ENCODE data around the gene NRXN3. TPM values are rescaled to one million over a fixed set of nuclear protein-coding genes. Genes with fewer than 3 reads are reported as not detected.

Gene NRXN3
- polyA plus RNA-seq, 1 of the 3 experiments (the other 2 are of a cell fraction) = 1.6 TPM

DNA sequence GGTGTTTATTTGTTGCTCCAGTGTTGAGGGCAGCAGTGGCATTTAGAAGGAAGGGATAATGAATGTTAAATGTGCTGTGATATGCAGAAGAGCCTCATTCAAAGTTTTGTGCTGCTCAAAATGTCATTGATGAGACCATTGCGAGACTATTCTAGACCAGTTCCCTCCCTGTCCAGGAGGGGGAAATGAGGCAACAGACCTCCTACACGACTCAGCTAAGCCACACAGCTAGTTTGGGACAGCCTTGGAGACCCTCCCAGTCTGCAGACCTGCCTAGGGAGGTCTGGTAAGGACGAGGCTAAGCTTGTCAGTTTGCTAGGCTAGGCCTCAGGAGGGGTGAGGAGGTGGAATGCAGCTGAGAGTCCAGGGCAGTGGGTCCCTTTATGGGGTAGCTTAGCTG, 116.0 kb downstream of the NRXN3 start:
- no peaks in the 10 kb centered on the region for H3K9me3 ChIP-seq
- no peaks in the 10 kb centered on the region for H3F3A ChIP-seq (replicated peaks; ENCODE audit: insufficient read depth)
- no peaks in the 10 kb centered on the region for H3K79me2 ChIP-seq (ENCODE audit: insufficient read depth)
- no peaks in the 10 kb centered on the region for H3K36me3 ChIP-seq (replicated peaks in 1 of 2; ENCODE audit: control insufficient read depth in 1 of 2, insufficient read depth in 2 of 2, low read length in 1 of 2)
- no peak for DNase-seq
- TF ChIP-seq, protein P1, sequence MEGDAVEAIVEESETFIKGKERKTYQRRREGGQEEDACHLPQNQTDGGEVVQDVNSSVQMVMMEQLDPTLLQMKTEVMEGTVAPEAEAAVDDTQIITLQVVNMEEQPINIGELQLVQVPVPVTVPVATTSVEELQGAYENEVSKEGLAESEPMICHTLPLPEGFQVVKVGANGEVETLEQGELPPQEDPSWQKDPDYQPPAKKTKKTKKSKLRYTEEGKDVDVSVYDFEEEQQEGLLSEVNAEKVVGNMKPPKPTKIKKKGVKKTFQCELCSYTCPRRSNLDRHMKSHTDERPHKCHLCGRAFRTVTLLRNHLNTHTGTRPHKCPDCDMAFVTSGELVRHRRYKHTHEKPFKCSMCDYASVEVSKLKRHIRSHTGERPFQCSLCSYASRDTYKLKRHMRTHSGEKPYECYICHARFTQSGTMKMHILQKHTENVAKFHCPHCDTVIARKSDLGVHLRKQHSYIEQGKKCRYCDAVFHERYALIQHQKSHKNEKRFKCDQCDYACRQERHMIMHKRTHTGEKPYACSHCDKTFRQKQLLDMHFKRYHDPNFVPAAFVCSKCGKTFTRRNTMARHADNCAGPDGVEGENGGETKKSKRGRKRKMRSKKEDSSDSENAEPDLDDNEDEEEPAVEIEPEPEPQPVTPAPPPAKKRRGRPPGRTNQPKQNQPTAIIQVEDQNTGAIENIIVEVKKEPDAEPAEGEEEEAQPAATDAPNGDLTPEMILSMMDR (IDR thresholded peaks at IDR 0.05) = no peak
- TF ChIP-seq FOSL2 (IDR thresholded peaks at IDR 0.05; ENCODE audit: borderline replicate concordance, low read depth) (no peak), ELF1 (IDR thresholded peaks at IDR 0.05) (no peak), RCOR1 (IDR thresholded peaks at IDR 0.05; ENCODE audit: low read length) (no peak), EZH2phosphoT487 (IDR thresholded peaks at IDR 0.05; ENCODE audit: borderline replicate concordance, low read depth) (no peak)
- TF ChIP-seq, protein P2, sequence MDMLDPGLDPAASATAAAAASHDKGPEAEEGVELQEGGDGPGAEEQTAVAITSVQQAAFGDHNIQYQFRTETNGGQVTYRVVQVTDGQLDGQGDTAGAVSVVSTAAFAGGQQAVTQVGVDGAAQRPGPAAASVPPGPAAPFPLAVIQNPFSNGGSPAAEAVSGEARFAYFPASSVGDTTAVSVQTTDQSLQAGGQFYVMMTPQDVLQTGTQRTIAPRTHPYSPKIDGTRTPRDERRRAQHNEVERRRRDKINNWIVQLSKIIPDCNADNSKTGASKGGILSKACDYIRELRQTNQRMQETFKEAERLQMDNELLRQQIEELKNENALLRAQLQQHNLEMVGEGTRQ (IDR thresholded peaks at IDR 0.05; ENCODE audit: borderline replicate concordance, low read depth, low read length) = no peak
- no peak overlapping the region for H3K27ac ChIP-seq (ENCODE audit: low read depth in 2 of 2, low read length in 1 of 2)
- ChIA-PET POLR2A (no interaction called here), CTCF (interaction anchor here (1.4 kb wide), 2 partner anchors 12 to 13 kb away, joined by 4 read pairs; no protein-coding TSS in a partner anchor)
- H3K27me3 ChIP-seq (ENCODE audit: insufficient read depth) = no peaks in the 10 kb centered on the region
- H3K9ac ChIP-seq = no peak overlapping the region
- H2AFZ ChIP-seq (ENCODE audit: low read depth) = no peak overlapping the region
- WGBS (ENCODE audit: low lambda C conversion rate) = 18% methylated on average over 3 of the region's 3 CpGs
- no peak overlapping the region for H3K4me3 ChIP-seq (ENCODE audit: low read depth in 2 of 2, low read length in 1 of 2)
- no peaks in the 10 kb centered on the region for H4K20me1 ChIP-seq (ENCODE audit: insufficient read depth)
- no peaks in the 10 kb centered on the region for H3K9me2 ChIP-seq
- H3K4me1 ChIP-seq (ENCODE audit: control insufficient read depth in 1 of 2, insufficient read depth in 2 of 2, low read depth in 1 of 2, low read length in 1 of 2) = no peaks in the 10 kb centered on the region
- no peak overlapping the region for H3K4me2 ChIP-seq

DNA sequence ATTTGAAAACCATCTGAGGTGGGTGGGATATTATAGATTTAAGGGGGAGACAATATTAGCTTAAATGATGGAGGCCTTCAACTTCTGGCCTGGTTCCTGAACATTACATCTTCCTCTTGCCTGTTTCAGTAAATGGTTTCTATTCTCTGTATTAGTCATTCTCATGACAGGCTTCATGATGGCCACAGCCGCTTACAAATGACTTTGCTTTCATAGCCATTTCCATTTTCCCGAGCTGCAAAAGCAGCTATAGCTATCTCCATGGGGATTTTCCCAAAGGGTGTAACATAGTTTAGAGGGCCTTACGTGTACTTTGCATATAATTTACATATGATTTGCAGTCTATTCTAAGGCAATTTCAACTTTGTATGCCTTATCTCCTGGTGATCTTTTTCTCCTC, 121.8 kb downstream of the NRXN3 start:
- POLR2A ChIA-PET = no interaction called here
- H3K9ac ChIP-seq = no peak overlapping the region
- 26% methylated on average over 3 of the region's 3 CpGs for WGBS (ENCODE audit: low lambda C conversion rate)

More for the DNA sequence above, 121.8 kb downstream of the NRXN3 start:
- Histone ChIP-seq H3K4me2 (no peak overlapping the region), H3K4me1 (ENCODE audit: control insufficient read depth in 1 of 2, insufficient read depth in 2 of 2, low read depth in 1 of 2, low read length in 1 of 2) (no peaks in the 10 kb centered on the region), H3K27me3 (ENCODE audit: insufficient read depth) (no peaks in the 10 kb centered on the region), H3K36me3 (replicated peaks in 1 of 2; ENCODE audit: control insufficient read depth in 1 of 2, insufficient read depth in 2 of 2, low read length in 1 of 2) (no peaks in the 10 kb centered on the region), H2AFZ (ENCODE audit: low read depth) (no peak overlapping the region), H3K9me3 (peaks cover 6% of the 10 kb centered on the region; the same call in 1 of the 2 replicates), H3K4me3 (ENCODE audit: low read depth in 2 of 2, low read length in 1 of 2) (no peak overlapping the region), H3K79me2 (ENCODE audit: insufficient read depth) (no peaks in the 10 kb centered on the region), H3K27ac (ENCODE audit: low read depth in 2 of 2, low read length in 1 of 2) (no peak overlapping the region), H4K20me1 (ENCODE audit: insufficient read depth) (no peaks in the 10 kb centered on the region), H3F3A (replicated peaks; ENCODE audit: insufficient read depth) (no peaks in the 10 kb centered on the region), H3K9me2 (no peaks in the 10 kb centered on the region)
- TF ChIP-seq EP300 (IDR thresholded peaks at IDR 0.05; ENCODE audit: borderline replicate concordance in 1 of 2, low read depth in 1 of 2, low read length in 1 of 2) = no peak
- TF ChIP-seq, protein P3, sequence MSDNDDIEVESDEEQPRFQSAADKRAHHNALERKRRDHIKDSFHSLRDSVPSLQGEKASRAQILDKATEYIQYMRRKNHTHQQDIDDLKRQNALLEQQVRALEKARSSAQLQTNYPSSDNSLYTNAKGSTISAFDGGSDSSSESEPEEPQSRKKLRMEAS (IDR thresholded peaks at IDR 0.05; ENCODE audit: low read depth) = no peak
- TF ChIP-seq RAD21 (IDR thresholded peaks at IDR 0.05; ENCODE audit: low read length) = no peak
- TF ChIP-seq MXI1 (IDR thresholded peaks at IDR 0.05; ENCODE audit: low read depth, low read length) = no peak
- TF ChIP-seq FOXJ3 (CRISPR knock-in tag; IDR thresholded peaks at IDR 0.05) = no peak
- TF ChIP-seq, protein P4, sequence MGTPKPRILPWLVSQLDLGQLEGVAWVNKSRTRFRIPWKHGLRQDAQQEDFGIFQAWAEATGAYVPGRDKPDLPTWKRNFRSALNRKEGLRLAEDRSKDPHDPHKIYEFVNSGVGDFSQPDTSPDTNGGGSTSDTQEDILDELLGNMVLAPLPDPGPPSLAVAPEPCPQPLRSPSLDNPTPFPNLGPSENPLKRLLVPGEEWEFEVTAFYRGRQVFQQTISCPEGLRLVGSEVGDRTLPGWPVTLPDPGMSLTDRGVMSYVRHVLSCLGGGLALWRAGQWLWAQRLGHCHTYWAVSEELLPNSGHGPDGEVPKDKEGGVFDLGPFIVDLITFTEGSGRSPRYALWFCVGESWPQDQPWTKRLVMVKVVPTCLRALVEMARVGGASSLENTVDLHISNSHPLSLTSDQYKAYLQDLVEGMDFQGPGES (IDR thresholded peaks at IDR 0.05; ENCODE audit: low read depth, low read length) = no peak
- no peak for TF ChIP-seq RXRA (IDR thresholded peaks at IDR 0.05; ENCODE audit: borderline replicate concordance, low read depth)
- no peak for TF ChIP-seq SIN3A (IDR thresholded peaks at IDR 0.05; ENCODE audit: borderline replicate concordance, low read depth, low read length)
- CTCF ChIA-PET = interaction anchor here (0.7 kb wide), 1 partner anchor 306 kb away, joined by 3 read pairs; no protein-coding TSS in a partner anchor
- DNase-seq = no peak

Data from SK-N-SH (cell line).